Vagina (tissue), 2 donors: ENCODE data around the gene CHST11.

Experiments
- POLR2A ChIP-seq, 2 donors: fragments of 450-650 bp; IDR thresholded peaks; one replicate each; pipeline ENCODE4 v1.6.1; 2017; ENCODE audit warnings: antibody characterized with exemption in 2 of 2, mild to moderate bottlenecking in 2 of 2, moderate library complexity in 2 of 2
- POLR2AphosphoS5 ChIP-seq, 2 donors: sonication (generic); formaldehyde crosslinking; IDR thresholded peaks; one replicate each; pipeline ENCODE4 v1.9.0; 2017; ENCODE audit warnings: antibody characterized with exemption in 2 of 2, mild to moderate bottlenecking in 2 of 2, low read depth in 1 of 2; ENCODE audit not compliant: insufficient read depth in 1 of 2
- TF ChIP-seq, protein P1 (sequence below), 3 experiments: fragments of 450-650 bp in 2 of 3; fragments of 200-600 bp in 1 of 3; sonication (generic) in 1 of 3; IDR thresholded peaks; one replicate each; pipeline ENCODE4 v1.5.1; 2017 to 2019; ENCODE audit warnings: antibody characterized with exemption in 3 of 3, mild to moderate bottlenecking in 2 of 3, moderate library complexity in 2 of 3

- TF ChIP-seq, protein P1, sequence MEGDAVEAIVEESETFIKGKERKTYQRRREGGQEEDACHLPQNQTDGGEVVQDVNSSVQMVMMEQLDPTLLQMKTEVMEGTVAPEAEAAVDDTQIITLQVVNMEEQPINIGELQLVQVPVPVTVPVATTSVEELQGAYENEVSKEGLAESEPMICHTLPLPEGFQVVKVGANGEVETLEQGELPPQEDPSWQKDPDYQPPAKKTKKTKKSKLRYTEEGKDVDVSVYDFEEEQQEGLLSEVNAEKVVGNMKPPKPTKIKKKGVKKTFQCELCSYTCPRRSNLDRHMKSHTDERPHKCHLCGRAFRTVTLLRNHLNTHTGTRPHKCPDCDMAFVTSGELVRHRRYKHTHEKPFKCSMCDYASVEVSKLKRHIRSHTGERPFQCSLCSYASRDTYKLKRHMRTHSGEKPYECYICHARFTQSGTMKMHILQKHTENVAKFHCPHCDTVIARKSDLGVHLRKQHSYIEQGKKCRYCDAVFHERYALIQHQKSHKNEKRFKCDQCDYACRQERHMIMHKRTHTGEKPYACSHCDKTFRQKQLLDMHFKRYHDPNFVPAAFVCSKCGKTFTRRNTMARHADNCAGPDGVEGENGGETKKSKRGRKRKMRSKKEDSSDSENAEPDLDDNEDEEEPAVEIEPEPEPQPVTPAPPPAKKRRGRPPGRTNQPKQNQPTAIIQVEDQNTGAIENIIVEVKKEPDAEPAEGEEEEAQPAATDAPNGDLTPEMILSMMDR (IDR thresholded peaks at IDR 0.05), result no peak
- no peak for TF ChIP-seq POLR2AphosphoS5 (IDR thresholded peaks at IDR 0.05; ENCODE audit: insufficient read depth in 1 of 2, low read depth in 1 of 2)
- TF ChIP-seq POLR2A (IDR thresholded peaks at IDR 0.05), result no peak
These were observed 206.2 kb downstream of the CHST11 start for GRCh38 chr12:104662908-104663307.
